Cardiac fibroblast (primary cell): ENCODE results near the gene CDKL5.

Source experiments
- DNase-seq, 2 donors: peaks; one replicate each; pipeline versions ENCODE4 v3.0.0 to v3.0.0-alpha.2; 2010; ENCODE audit warnings: low read depth in 2 of 2
- H3K4me3 ChIP-seq, 2 donors: replicated peaks in 1 of 2; 1 replicate in 1 of 2; 2 replicates in 1 of 2; pipeline ENCODE4 v1.5.1; 2011; ENCODE audit warnings: low read depth in 2 of 2, low read length in 2 of 2, mild to moderate bottlenecking in 2 of 2, moderate library complexity in 1 of 2
- CTCF ChIP-seq: IDR thresholded peaks from one replicate; pipeline ENCODE4 v1.5.1; 2011; ENCODE audit warnings: low read depth, mild to moderate bottlenecking, low read length, inconsistent platforms

The CDKL5 gene

DNA sequence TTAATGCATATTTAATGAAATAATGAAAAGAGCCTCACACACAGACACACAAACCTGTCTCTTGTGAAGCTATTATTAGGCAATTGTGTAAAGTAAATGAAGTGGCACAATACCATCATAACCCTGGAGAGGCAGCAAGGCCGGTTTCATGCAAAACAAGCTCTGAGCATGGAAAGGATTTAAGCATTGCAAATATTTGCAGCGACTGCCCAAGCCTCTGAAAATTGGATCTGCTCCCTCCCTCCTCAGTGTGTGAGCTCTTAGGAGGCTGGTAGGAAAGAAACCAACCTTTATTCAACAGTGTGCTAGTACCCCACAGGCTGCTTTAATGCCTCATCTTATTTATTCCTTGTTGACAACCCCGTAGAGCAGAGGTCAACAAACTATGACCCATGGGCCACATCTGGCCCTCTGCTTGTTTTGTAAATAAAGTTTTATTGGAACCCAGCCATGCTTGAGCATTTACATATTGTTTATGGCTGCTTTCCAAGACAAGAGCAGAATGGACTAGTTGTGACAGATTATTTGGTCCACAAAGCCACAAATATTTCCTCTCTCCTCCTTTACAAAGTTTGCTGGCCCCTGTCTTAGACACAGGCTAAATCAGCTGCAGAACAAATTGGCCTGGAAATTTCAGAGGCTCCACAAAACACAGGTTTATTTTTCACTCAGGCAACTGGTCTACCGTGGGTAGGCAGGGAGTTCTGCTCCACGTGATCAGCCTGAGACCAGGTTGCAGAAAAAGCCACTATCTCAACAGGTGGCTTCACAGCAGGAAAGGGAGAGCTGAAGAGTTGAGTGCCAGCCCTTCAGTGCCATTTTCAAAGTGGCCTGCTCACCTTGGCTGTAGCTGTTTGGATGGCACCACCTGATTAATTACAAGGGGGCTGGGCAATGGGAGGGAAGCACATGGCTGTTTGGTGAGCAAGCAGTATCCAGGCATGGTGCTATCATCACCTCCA, 229.7 kb downstream of the CDKL5 start:
- DNase-seq, result peak; percentile 9 to 16
- no peak for TF ChIP-seq CTCF
- H3K4me3 ChIP-seq, result no peak overlapping the region

GRCh38 chrX:18661273-18661672, 235.9 kb downstream of the CDKL5 start:
- no peak for TF ChIP-seq CTCF
- DNase-seq, result no peak
- no peak overlapping the region for H3K4me3 ChIP-seq

- no peak for TF ChIP-seq CTCF
- no peak overlapping the region for H3K4me3 ChIP-seq
- no peak for DNase-seq
Observed at GRCh38 chrX:18664947-18665346, 239.5 kb downstream of the CDKL5 start.

DNA sequence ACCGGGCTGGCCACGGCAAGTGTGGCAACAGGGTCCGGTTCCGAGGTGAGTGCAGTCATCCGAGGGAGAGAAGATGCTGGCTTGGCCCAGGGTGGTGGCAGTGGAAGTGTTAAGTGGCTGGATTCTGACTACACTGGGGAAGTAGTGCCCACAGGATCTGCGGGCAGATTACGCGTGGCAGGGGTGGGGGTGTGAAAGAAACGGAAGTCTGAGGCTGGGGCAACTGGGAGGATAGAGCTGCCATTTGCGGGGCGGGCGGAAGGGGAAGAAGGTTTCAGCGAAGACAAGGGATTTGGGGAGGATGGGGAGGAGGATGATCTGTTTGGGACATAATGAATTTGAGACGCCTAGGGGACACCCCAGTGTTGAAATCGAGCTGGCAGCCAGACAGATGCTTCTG, 241.2 kb downstream of the CDKL5 start:
- DNase-seq, result no peak
- no peak for TF ChIP-seq CTCF
- H3K4me3 ChIP-seq, result no peak overlapping the region

GRCh38 chrX:18668071-18668835, 242.8 kb downstream of the CDKL5 start:
- no peak overlapping the region for H3K4me3 ChIP-seq
- TF ChIP-seq CTCF, result no peak
- DNase-seq, result no peak

DNA sequence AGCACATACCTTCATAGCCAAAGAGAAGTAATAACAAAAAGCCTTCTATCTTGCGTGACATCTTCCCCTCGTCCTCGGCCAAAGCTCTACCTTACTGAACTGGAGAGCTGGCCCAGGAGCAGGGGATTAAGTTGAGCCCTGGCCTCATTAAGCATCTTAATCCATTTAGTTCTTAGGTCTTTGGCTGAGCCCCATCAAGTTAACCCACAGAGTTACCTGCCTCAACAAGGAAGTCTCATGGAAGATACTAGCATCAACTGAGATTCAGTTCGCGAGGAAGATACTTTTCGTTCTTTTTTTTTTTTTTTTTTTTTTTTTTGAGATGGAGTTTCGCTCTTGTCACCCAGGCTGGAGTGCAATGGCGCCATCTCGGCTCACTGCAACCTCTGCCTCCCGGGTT, 246.6 kb downstream of the CDKL5 start, which contains the start of gene RS1:
Gene RS1, minus strand, starts transcription at position 101 of the 400 bp plus-strand sequence. Its CDS starts 40 bp downstream, at position 61.
- no peak for TF ChIP-seq CTCF
- no peak for DNase-seq
- H3K4me3 ChIP-seq, result no peak within 1 kb of the TSS
